NCI-H2196 treated with DMSO at 0.1 percent for 48 hours (cell line): ENCODE results near the gene DOK5.

ENCODE experiments used
- DNase-seq: peaks from one replicate; lab custom pipeline; 2025; ENCODE audit not compliant: unreplicated experiment; lab: John Stamatoyannopoulos, UW

Gene DOK5

DNA sequence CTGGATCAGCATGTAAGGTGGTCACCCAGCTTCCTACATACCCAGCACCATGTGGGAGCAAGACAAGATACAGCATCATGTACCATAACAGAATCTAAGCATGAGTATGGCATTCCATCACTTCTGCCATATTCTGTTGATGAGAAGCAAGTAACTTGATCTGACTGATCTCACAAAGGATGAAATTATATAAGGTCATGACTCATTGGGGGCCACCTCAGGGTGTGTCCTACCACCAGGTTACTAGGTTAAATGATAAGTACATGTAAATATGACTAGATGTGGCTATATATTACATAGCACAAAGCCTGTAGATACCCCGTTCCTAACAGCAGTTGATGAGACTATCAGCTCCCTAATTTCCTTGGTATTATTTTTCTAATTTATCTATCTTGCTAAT, 213.1 kb downstream of the DOK5 start:
- no peak for DNase-seq

DNA sequence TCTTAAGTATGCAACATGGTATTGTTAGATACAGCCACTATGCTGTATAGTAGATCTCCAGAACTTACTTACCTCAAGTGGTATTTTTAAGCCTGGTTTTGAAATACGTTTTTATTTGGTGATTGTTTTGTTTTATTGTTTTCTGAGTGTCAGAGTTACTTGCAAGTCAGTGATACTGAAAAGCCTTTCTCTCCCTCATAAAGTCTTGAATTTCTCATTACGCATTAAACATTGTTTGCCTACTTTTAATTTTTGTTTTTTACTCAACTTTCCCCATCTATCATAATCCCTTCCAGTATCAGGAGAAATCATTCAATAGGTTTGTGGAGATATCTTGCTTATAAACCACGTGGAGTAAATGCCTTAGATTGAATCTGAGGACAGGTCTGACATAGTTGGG, 214.9 kb downstream of the DOK5 start:
- DNase-seq, result no peak

DNA sequence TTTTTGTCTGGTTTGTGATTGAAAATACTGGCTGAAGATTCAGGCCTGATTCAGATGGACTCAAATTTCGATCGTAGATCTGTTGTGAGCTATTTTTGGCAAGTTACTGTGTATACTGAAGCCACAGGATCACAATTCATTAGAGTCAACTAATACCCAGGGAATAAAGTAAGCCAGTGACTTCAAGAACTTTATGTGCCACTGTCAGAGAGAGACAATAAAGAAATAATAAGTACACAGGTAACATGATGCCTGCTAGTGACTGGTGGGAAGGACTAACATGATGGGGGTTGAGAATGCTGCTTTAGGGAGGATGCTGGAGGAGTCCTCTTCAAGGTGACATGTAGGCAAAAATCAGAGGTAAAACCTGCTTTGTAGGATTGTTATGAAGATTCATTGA, 215.9 kb downstream of the DOK5 start:
- no peak for DNase-seq

DNA sequence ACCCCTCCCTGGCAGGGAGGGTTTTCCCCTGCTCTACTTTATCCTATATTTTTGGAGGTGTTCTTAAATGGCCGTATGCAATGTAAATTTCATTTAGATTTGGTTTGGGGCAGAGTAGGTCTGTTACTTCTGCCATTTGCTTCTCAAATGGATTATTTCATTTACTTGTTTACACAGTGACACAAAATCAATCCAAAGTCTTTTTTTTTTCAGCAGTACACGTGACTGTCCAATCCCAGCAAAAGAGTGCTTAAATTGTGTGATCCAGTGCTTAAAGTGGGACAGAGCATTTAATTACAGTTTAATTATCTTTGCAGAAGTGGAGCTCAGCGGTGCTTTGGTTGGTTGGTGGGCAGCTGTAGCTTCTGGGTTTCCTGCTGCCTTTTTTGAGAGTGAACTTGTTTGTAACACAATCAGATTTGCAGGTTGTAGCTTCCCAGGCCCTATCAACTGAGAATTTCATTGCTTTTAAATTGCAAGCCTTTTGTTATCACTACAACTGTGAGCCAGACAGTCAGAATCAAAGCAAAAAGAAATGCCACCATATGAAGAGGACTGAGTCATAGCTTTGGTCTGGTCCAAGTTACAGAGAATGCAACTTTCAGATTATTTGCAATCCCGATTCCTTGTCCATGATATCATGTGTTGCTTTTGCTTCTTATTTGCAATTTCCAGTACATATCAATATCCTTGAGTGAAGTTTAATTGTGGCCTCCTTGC, 216.9 kb downstream of the DOK5 start:
- no peak for DNase-seq

- no peak for DNase-seq
Observed at GRCh38 chr20:54694516-54694915, 219.1 kb downstream of the DOK5 start.

DNA sequence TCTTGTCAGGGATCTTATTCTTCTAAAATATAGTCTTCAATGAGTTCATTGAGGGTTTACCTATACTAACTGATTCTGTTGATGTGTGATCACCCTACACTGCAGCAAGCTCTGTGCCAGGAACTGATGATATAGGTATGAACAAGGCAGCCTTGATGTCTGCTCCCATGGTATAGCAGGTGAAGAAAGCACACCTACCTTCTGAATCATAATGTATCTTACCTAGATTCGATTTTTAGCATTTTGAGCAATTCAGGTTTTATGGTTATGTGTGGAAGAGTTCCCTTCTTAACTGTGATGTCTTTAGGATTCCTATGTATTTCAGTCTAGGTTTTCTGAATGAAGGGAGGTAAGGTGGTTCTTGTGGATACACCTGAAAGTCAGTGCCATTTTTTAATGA, 223.0 kb downstream of the DOK5 start:
- DNase-seq, result no peak
